Nephron (organoid): ENCODE data around the gene HCN2.
A peak's percentile ranks its signal among the peaks of the same experiment; 100 is the strongest.

Experiments
- H3K27ac Mint-ChIP-seq, 3 experiments: 2 replicates each; pipeline ENCODE4 v1.8.0; 2020; ENCODE audit warnings: mixed read lengths in 3 of 3, mild to moderate bottlenecking in 2 of 3, moderate library complexity in 1 of 3
- H3K27me3 Mint-ChIP-seq: 2 replicates; pipeline ENCODE4 v1.8.0; 2021; ENCODE audit warnings: low read depth, mild to moderate bottlenecking, moderate library complexity, mixed read lengths
- H3K36me3 Mint-ChIP-seq: 2 replicates; pipeline ENCODE4 v1.8.0; 2020; ENCODE audit warnings: low read depth, mixed read lengths
- H3K4me1 Mint-ChIP-seq: 2 replicates; pipeline ENCODE4 v1.8.0; 2020; ENCODE audit warnings: mixed read lengths
- H3K4me3 Mint-ChIP-seq, 3 experiments: 2 replicates each; pipeline ENCODE4 v1.8.0; 2020; ENCODE audit warnings: mild to moderate bottlenecking in 3 of 3, mixed read lengths in 3 of 3, moderate library complexity in 2 of 3
- H3K9me3 Mint-ChIP-seq: 2 replicates; pipeline ENCODE4 v1.8.0; 2020; ENCODE audit warnings: mixed read lengths
- TF ChIP-seq, protein P1 (sequence below), 3 experiments: fragments of 200-600 bp; sonication (generic); IDR thresholded peaks; one replicate each; pipeline ENCODE4 v1.5.0; 2021; ENCODE audit warnings: antibody characterized with exemption in 3 of 3; ENCODE audit not compliant: unreplicated experiment in 3 of 3

Gene HCN2

DNA sequence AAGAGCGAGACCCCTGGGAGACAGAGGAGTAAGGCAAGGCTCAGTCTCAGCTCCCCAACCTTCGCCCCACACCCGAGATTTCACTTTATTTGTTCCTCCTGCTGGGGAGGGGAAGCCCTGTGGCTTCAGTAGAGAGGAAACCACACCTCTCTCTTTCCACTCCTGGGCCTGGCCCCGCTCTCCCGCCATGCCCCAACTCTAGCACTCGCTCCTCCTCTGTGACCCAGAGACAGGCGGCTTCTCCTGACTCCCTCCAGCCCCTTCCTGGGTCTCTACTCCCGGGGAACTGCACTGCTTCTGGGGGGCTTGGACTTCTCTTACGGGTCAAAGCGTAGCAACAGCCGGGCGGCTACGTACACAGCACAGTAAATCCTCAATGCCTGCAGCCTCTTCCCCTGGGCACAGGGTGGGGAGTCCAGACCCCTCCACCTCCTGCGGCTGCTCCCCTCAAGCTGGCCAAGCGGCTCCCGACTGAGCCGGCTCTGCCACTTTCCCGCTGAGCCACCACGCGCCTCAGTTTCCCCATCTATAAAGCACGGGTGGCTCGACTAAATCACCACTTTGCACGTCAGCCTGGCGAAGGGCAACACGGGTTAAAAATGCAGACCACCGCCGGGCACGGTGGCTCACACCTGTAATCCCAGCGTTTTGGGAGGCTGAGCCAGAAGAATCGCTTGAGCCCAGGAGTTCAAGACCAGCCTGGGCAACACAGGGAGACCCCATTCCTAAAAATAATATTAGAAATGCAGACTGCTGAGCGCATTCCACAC lies 71.9 kb downstream of the HCN2 start:
- Mint-ChIP-seq H3K36me3 (no peaks in the 10 kb centered on the region), H3K27me3 (no peaks in the 10 kb centered on the region), H3K4me1 (peaks cover 28% of the 10 kb centered on the region), H3K27ac (peak overlapping the region; percentile 54 to 89 (median 88)), H3K4me3 (peak overlapping the region; percentile 82 to 83 (median 83)), H3K9me3 (no peaks in the 10 kb centered on the region)
- TF ChIP-seq, protein P1, sequence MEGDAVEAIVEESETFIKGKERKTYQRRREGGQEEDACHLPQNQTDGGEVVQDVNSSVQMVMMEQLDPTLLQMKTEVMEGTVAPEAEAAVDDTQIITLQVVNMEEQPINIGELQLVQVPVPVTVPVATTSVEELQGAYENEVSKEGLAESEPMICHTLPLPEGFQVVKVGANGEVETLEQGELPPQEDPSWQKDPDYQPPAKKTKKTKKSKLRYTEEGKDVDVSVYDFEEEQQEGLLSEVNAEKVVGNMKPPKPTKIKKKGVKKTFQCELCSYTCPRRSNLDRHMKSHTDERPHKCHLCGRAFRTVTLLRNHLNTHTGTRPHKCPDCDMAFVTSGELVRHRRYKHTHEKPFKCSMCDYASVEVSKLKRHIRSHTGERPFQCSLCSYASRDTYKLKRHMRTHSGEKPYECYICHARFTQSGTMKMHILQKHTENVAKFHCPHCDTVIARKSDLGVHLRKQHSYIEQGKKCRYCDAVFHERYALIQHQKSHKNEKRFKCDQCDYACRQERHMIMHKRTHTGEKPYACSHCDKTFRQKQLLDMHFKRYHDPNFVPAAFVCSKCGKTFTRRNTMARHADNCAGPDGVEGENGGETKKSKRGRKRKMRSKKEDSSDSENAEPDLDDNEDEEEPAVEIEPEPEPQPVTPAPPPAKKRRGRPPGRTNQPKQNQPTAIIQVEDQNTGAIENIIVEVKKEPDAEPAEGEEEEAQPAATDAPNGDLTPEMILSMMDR (IDR thresholded peaks at IDR 0.05; ENCODE audit: unreplicated experiment in 3 of 3) = no peak

DNA sequence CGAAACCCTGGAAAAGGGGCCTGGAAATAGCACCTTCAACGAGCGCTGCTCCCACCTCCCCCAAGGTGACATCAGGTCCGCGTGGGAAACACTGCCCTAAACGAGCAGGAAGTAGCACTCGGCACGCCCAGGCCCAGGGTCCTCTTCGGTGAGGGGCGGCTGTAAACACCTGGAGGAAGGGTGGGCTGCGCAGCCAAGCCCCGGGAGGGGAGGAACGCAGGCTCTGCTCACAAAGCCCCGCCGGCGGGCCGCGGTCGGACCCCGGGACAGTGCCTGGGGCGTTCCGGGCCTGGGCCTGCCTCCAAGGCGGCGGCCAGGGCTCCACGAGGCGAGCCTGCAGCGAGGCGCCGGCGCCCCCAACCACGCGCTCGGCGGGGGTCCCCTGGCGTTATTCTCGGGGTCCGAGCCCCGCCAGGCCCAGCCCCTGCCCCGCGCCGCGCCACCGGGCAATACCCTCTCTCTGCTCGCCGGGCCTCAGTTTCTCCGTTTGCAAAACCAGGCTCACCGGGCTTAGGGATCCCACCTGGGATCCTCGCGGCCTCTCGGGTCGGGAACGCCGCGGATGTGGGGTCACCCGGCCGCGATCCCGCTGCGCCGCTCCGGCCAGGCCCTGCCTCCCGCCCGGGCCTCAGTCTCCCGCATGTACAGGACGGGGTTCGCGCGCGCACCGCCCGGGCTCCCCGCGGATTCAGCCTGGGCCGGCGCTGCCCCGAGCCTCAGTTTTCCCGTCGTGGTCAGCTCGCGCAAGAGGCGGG lies 72.7 kb downstream of the HCN2 start:
- TF ChIP-seq, protein P1 (IDR thresholded peaks at IDR 0.05; ENCODE audit: unreplicated experiment in 3 of 3) = no peak
- no peaks in the 10 kb centered on the region for H3K36me3 Mint-ChIP-seq
- H3K9me3 Mint-ChIP-seq = no peaks in the 10 kb centered on the region
- H3K4me1 Mint-ChIP-seq = peaks cover 28% of the 10 kb centered on the region
- peak overlapping the region; percentile 82 to 83 (median 83) for H3K4me3 Mint-ChIP-seq
- no peaks in the 10 kb centered on the region for H3K27me3 Mint-ChIP-seq
- H3K27ac Mint-ChIP-seq = peak overlapping the region in 2 of 3 experiments; percentile 54 to 65

DNA sequence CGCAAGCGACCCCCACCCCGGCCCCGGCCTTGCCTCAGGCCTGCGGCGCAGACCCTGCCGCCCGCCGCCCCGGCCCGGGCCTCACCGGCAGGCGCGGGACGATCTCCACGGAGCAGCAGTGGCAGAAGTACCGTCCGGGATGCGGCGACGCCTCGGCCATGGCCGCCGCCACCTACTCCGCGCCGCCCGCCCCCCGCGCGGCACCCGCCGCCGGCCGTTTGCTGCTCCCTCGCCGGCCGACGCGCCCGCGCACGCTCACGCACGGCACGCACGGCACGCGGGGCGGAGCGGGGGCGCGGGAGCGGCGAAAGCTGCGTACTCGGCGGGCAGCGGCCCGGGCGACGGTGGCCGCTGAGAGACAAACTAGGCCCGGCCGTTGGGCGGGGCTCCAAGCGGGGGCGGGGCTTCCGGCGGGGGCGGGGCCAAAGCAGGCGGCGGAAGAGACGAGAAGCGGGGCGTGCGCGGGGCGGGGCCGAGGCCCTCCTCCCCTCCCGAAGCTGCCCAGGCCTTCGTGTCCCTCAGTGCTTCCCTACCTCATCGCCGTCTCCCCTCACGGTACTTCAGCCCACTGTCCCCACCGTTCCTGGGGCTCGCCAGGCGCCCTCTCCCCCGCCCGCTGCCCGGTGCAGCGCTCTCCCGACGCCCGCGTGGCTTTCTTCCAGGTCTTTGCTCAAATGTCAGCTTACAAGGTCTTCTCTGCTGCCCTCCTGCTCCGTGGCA lies 73.4 kb downstream of the HCN2 start, which contains the start of gene RNF126:
RNF126 (minus strand) TSS at position 253 of the 720 bp plus-strand sequence; CDS start at position 160, 93 bp downstream.
- H3K27ac Mint-ChIP-seq = peak within 1 kb of the TSS; percentile 54 to 88 (median 63)
- H3K9me3 Mint-ChIP-seq = no peaks in the 10 kb centered on the region
- H3K27me3 Mint-ChIP-seq = no peaks in the 10 kb centered on the region
- H3K4me1 Mint-ChIP-seq = peaks cover 28% of the 10 kb centered on the region
- no peaks in the 10 kb centered on the region for H3K36me3 Mint-ChIP-seq
- H3K4me3 Mint-ChIP-seq = peak within 1 kb of the TSS; percentile 83 to 88 (median 86)
- TF ChIP-seq, protein P1 (IDR thresholded peaks at IDR 0.05; ENCODE audit: unreplicated experiment in 3 of 3) = no peak

DNA sequence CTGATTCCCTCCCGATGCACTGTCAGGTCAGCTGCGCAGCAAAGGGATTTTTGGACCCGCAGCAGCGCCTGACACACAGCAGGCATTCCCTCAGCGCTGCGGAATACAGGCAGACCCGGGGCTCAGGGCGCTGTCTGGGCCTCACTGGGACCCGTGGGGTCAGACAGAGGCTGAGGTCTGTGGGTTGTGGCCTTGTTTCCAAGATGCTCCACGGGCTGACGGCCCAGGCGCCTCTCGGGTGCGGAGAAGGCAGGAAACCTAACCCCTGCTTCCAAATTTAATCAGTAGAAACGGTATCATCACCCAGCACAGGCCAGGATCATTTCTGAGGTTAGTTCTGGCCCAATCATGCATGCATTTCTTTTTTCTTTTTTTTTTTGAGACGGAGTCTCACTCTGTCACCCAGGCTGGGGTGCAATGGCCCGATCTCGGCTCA lies 74.0 kb downstream of the HCN2 start:
- Mint-ChIP-seq H3K27me3 (no peaks in the 10 kb centered on the region), H3K27ac (peak overlapping the region; percentile 52 to 88 (median 63)), H3K36me3 (no peaks in the 10 kb centered on the region), H3K4me1 (peaks cover 28% of the 10 kb centered on the region), H3K9me3 (no peaks in the 10 kb centered on the region), H3K4me3 (peak overlapping the region; percentile 83 to 88 (median 86))
- TF ChIP-seq, protein P1 (IDR thresholded peaks at IDR 0.05; ENCODE audit: unreplicated experiment in 3 of 3) = no peak

DNA sequence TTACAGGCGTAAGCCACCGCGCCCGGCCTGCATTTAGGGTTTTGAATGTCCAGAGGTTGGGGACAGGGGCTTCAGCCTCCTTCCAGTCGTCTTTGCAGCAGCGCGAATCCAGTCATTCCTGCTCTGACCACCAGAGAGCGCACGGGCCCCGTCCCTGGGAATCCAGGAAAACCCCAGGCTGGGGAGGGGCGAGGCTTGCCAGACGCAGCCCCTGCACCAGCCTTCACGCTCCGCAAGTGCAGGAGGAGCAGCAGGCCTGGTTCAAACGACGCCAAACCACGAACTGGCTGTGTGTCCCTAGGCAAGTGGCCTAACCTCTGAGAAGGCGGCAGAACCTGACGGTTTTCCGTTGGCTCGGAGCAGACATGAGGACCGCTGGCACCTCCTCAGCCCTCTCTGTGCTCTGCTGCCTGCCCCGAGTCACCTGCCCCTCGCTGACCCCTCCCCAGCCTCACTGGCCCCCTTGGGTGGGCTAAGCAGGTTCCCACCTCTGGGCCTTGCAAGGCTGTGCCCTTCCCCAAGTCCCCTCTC lies 75.3 kb downstream of the HCN2 start:
- H3K27me3 Mint-ChIP-seq = peaks cover 4% of the 10 kb centered on the region
- peaks cover 5% of the 10 kb centered on the region for H3K9me3 Mint-ChIP-seq
- H3K4me1 Mint-ChIP-seq = peaks cover 23% of the 10 kb centered on the region
- TF ChIP-seq, protein P1 (IDR thresholded peaks at IDR 0.05; ENCODE audit: unreplicated experiment in 3 of 3) = peak; percentile 93 to 94 (median 94)
- no peaks in the 10 kb centered on the region for H3K36me3 Mint-ChIP-seq
- peak overlapping the region; percentile 83 to 88 (median 86) for H3K4me3 Mint-ChIP-seq
- peak overlapping the region; percentile 76 to 93 (median 88) for H3K27ac Mint-ChIP-seq
